Adrenal gland (tissue), 5 donors: Measurements from ENCODE around the gene RASD1.
"Not testable (repeated sequence)": the region's sequence is repeated elsewhere in the genome, so short reads cannot be mapped to it uniquely, and the experiment has no call there.

Experiments used
- CTCF ChIP-seq, 6 experiments: fragments of 450-650 bp in 4 of 6; fragments of 200-600 bp in 2 of 6; sonication (generic) in 1 of 6; IDR thresholded peaks; 1 replicate in 5 of 6; 2 replicates in 1 of 6; pipeline versions ENCODE4 v1.5.1 to v1.8.0; 2016 to 2021; ENCODE audit warnings: antibody characterized with exemption in 6 of 6, mild to moderate bottlenecking in 2 of 6, moderate library complexity in 1 of 6
- POLR2A ChIP-seq, 2 donors: fragments of 450-650 bp; IDR thresholded peaks; one replicate each; pipeline ENCODE4 v1.6.1; 2017; ENCODE audit warnings: antibody characterized with exemption in 2 of 2, mild to moderate bottlenecking in 2 of 2, moderate library complexity in 1 of 2
- donor health status: DM: no; HTN: no; CAD: no.

GRCh38 chr17:17454700-17455099 lies 41.5 kb downstream of the RASD1 start:
- not testable (repeated sequence) for TF ChIP-seq CTCF, POLR2A (IDR thresholded peaks at IDR 0.05)
